Nephron (organoid): ENCODE results near the gene LNX1.

Experiments
- H3K27ac Mint-ChIP-seq, 3 experiments: 2 replicates each; pipeline ENCODE4 v1.8.0; 2020; ENCODE audit warnings: mixed read lengths in 3 of 3, mild to moderate bottlenecking in 2 of 3, moderate library complexity in 1 of 3
- H3K27me3 Mint-ChIP-seq: 2 replicates; pipeline ENCODE4 v1.8.0; 2021; ENCODE audit warnings: low read depth, mild to moderate bottlenecking, moderate library complexity, mixed read lengths
- H3K36me3 Mint-ChIP-seq: 2 replicates; pipeline ENCODE4 v1.8.0; 2020; ENCODE audit warnings: low read depth, mixed read lengths
- H3K4me1 Mint-ChIP-seq: 2 replicates; pipeline ENCODE4 v1.8.0; 2020; ENCODE audit warnings: mixed read lengths
- H3K4me3 Mint-ChIP-seq, 3 experiments: 2 replicates each; pipeline ENCODE4 v1.8.0; 2020; ENCODE audit warnings: mild to moderate bottlenecking in 3 of 3, mixed read lengths in 3 of 3, moderate library complexity in 2 of 3
- H3K9me3 Mint-ChIP-seq: 2 replicates; pipeline ENCODE4 v1.8.0; 2020; ENCODE audit warnings: mixed read lengths
- TF ChIP-seq, protein P1 (sequence below), 3 experiments: fragments of 200-600 bp; sonication (generic); IDR thresholded peaks; one replicate each; pipeline ENCODE4 v1.5.0; 2021; ENCODE audit warnings: antibody characterized with exemption in 3 of 3; ENCODE audit not compliant: unreplicated experiment in 3 of 3

LNX1 gene

DNA sequence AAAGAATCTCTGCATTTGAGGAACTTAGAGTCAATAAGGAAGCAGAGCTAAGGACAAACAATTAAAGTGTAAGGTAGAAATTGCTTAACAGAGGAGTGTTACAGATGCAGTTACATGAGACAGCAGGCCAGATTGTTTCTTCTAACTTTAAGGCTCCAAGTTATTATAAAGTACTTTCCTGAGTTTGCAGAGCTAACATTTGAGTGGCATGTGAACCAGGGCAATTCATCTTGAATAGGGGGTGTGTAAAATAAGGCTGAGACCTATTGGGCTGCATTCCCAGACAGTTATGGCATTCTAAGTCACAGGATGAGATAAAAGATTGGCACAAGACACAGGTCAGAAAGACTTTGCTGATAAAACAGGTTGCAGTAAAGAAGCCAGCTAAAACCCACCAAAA, 7.6 kb upstream of the LNX1 start:
- peaks cover 34% of the 10 kb centered on the region for H3K4me1 Mint-ChIP-seq
- no peaks in the 10 kb centered on the region for H3K9me3 Mint-ChIP-seq
- H3K27ac Mint-ChIP-seq: peak overlapping the region in 2 of 3 experiments; percentile 72 to 75
- no peaks in the 10 kb centered on the region for H3K36me3 Mint-ChIP-seq
- TF ChIP-seq, protein P1, sequence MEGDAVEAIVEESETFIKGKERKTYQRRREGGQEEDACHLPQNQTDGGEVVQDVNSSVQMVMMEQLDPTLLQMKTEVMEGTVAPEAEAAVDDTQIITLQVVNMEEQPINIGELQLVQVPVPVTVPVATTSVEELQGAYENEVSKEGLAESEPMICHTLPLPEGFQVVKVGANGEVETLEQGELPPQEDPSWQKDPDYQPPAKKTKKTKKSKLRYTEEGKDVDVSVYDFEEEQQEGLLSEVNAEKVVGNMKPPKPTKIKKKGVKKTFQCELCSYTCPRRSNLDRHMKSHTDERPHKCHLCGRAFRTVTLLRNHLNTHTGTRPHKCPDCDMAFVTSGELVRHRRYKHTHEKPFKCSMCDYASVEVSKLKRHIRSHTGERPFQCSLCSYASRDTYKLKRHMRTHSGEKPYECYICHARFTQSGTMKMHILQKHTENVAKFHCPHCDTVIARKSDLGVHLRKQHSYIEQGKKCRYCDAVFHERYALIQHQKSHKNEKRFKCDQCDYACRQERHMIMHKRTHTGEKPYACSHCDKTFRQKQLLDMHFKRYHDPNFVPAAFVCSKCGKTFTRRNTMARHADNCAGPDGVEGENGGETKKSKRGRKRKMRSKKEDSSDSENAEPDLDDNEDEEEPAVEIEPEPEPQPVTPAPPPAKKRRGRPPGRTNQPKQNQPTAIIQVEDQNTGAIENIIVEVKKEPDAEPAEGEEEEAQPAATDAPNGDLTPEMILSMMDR (IDR thresholded peaks at IDR 0.05; ENCODE audit: unreplicated experiment in 3 of 3): no peak
- H3K27me3 Mint-ChIP-seq: no peaks in the 10 kb centered on the region
- no peak overlapping the region for H3K4me3 Mint-ChIP-seq

DNA sequence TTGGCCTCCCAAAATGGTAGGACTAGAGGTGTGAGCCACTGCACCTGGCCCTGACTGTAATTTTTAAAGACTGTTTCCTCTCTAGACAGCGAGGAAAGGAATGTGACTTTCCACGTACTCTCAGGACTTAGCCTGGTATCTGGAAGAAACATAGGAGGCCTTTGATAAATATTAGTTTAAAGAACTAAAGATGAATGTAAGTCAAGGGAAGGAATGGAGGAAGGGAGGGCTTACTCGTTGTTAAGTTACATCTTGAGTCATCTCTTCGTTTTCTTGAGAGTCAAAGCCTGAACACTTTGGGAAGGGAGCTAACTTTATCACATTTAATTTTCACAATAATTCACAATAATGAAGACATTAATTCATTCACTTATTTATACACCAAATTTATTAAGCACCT, 7.2 kb upstream of the LNX1 start:
- Mint-ChIP-seq H3K27ac (peak overlapping the region in 2 of 3 experiments; percentile 72 to 75), H3K4me1 (peaks cover 34% of the 10 kb centered on the region), H3K4me3 (no peak overlapping the region), H3K9me3 (no peaks in the 10 kb centered on the region), H3K36me3 (no peaks in the 10 kb centered on the region), H3K27me3 (no peaks in the 10 kb centered on the region)
- TF ChIP-seq, protein P1 (IDR thresholded peaks at IDR 0.05; ENCODE audit: unreplicated experiment in 3 of 3): no peak

DNA sequence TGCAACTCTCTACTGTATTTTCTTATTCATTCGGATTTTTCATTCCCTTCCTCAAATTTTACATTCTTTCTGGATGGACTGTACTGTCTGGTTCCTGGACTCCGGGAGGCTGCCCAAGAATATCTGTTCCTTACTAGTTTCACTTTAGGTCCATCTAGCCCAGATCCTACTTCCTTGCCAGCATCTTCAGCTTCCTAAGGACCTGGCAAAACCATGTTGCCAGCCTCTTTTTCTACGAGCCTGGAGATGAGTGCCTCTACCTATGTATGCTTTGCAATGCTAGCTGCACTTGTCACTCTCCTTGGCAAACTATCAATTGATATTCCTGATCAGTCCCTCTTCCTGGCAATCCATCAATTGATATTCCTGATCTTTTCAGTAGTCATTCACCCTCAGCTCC, 5.6 kb upstream of the LNX1 start:
- H3K4me3 Mint-ChIP-seq: no peak overlapping the region
- no peaks in the 10 kb centered on the region for H3K9me3 Mint-ChIP-seq
- H3K36me3 Mint-ChIP-seq: no peaks in the 10 kb centered on the region
- TF ChIP-seq, protein P1 (IDR thresholded peaks at IDR 0.05; ENCODE audit: unreplicated experiment in 3 of 3): no peak
- peaks cover 46% of the 10 kb centered on the region for H3K4me1 Mint-ChIP-seq
- peak overlapping the region in 1 of 3 experiments; percentile 18 for H3K27ac Mint-ChIP-seq
- H3K27me3 Mint-ChIP-seq: no peaks in the 10 kb centered on the region

DNA sequence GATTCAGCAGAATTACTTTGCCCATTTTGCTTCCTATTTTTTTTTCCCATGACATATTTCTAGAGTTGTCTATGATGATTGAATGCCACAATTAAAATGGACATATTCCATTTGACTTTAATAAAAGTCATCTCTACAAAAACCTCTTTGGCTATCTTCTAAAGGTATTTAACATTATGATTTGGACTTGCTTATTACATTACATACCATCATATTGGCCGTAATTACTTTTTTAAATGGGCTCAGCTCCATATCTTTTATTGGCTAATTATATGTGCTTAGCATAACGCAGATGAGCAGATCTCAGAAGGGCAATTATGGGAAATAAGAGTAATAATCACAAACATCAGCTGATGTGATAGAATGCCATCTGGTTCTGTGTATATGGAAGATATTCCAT, 4.5 kb upstream of the LNX1 start:
- no peaks in the 10 kb centered on the region for H3K27me3 Mint-ChIP-seq
- no peaks in the 10 kb centered on the region for H3K9me3 Mint-ChIP-seq
- no peaks in the 10 kb centered on the region for H3K36me3 Mint-ChIP-seq
- no peak overlapping the region for H3K4me3 Mint-ChIP-seq
- TF ChIP-seq, protein P1 (IDR thresholded peaks at IDR 0.05; ENCODE audit: unreplicated experiment in 3 of 3): no peak
- peak overlapping the region in 1 of 3 experiments; percentile 48 for H3K27ac Mint-ChIP-seq
- peaks cover 46% of the 10 kb centered on the region for H3K4me1 Mint-ChIP-seq

DNA sequence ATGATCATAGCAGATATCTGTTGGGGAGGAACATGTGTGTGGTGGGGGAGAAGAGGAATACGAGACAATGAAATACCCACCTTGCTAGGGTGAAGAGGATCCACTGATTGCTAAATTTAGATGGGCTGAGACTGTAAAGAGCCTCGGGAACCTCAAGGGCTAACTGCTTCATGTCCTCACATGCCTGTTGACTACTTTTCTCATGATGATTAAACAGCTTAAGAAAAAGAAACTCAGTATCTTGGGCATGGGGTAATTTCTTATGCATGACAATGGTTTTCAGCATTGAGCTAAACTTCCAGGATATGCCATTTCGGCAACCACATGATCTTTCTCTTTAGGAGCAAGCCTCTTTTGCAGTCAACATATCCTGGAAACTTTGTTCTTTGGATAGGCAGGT, 3.9 kb upstream of the LNX1 start:
- Mint-ChIP-seq H3K4me1 (peaks cover 51% of the 10 kb centered on the region), H3K36me3 (no peaks in the 10 kb centered on the region), H3K27ac (peak overlapping the region in 1 of 3 experiments; percentile 2), H3K27me3 (no peaks in the 10 kb centered on the region), H3K9me3 (no peaks in the 10 kb centered on the region), H3K4me3 (no peak overlapping the region)
- TF ChIP-seq, protein P1 (IDR thresholded peaks at IDR 0.05; ENCODE audit: unreplicated experiment in 3 of 3): no peak

DNA sequence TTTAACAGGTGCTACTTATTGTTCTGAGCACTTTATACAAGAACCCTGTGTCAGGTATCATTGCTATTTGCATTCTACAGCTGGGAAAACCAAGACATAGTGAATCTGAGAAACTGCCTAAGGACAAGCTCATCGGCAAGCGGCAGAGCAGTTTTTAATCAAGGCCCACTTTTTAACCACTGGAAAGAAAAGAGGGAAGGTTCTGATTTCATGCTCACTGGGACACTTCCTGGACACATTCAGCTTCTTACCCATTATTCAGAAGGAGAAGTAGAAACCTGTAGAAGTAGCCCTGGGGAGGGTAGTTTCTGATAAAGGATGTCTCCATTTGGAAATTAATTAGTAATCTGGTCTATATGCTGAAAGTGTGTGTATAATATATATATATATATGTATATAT, 2.5 kb upstream of the LNX1 start:
- Mint-ChIP-seq H3K9me3 (no peaks in the 10 kb centered on the region), H3K27me3 (no peaks in the 10 kb centered on the region), H3K4me1 (peaks cover 51% of the 10 kb centered on the region), H3K36me3 (no peaks in the 10 kb centered on the region), H3K27ac (peak overlapping the region; percentile 91 to 96 (median 95)), H3K4me3 (no peak overlapping the region)
- TF ChIP-seq, protein P1 (IDR thresholded peaks at IDR 0.05; ENCODE audit: unreplicated experiment in 3 of 3): no peak
